ENCODE data around the gene FBN3.
"Not testable (repeated sequence)": the region's sequence is repeated elsewhere in the genome, so short reads cannot be mapped to it uniquely, and the experiment has no call there.

The FBN3 gene

GRCh38 chr19:8149261-8150094, at the start of gene FBN3:
TSS of gene FBN3 (minus strand) at chr19:8149592. CDS start at chr19:8147480, 2,112 bp downstream.
- peak within 1 kb of the TSS; percentile 53 to 71 for H3K4me3 Mint-ChIP-seq
- H3K27me3 Mint-ChIP-seq: peaks cover 83% of the 10 kb centered on the region
- ATAC-seq: peak; percentile 21

DNA sequence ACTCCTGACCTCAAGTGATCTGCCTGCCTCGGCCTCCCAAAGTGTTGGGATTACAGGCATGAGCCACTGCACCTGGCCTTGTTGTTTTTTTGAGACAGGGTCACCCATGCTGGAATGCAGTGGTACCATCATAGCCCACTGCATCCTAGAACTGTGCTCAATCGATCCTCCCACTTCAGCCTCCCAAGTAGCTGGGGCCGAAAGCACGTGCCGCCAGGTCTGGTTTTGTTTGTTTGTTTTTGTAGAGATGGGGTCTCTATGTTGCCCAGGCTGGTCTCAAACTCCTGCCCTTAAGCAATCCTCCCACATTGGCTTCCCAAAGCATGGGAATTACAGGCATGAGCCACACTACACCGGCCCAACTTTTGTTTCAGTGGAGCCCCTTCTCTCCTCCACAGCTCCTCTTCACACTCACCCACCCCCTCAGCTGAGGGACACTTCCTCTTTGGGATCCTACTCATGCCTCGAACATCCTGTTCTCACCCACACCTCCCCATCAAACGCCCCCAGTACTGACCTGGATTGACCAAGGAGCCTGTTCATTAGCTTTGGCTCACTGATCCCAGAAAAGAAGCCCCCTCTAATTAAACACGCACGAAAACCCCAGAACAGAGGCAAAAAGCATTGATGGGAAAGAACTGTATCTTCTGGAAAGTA, 47.0 kb upstream of the FBN3 start:
- Mint-ChIP-seq H3K4me3 (peak overlapping the region; percentile 4 to 19), H3K9me3 (no peaks in the 10 kb centered on the region), H3K27me3 (no peaks in the 10 kb centered on the region), H3K4me1 (peaks cover 53% of the 10 kb centered on the region), H3K27ac (peak overlapping the region; percentile 82 to 90)
- ATAC-seq: no peak
- DNase-seq: no peak

More at GRCh38 chr19:8149261-8150094, at the start of gene FBN3:
- peaks cover 11% of the 10 kb centered on the region for H3K4me1 Mint-ChIP-seq
- no peaks in the 10 kb centered on the region for H3K9me3 Mint-ChIP-seq
- no peak for DNase-seq
- no peak within 1 kb of the TSS for H3K27ac Mint-ChIP-seq

DNA sequence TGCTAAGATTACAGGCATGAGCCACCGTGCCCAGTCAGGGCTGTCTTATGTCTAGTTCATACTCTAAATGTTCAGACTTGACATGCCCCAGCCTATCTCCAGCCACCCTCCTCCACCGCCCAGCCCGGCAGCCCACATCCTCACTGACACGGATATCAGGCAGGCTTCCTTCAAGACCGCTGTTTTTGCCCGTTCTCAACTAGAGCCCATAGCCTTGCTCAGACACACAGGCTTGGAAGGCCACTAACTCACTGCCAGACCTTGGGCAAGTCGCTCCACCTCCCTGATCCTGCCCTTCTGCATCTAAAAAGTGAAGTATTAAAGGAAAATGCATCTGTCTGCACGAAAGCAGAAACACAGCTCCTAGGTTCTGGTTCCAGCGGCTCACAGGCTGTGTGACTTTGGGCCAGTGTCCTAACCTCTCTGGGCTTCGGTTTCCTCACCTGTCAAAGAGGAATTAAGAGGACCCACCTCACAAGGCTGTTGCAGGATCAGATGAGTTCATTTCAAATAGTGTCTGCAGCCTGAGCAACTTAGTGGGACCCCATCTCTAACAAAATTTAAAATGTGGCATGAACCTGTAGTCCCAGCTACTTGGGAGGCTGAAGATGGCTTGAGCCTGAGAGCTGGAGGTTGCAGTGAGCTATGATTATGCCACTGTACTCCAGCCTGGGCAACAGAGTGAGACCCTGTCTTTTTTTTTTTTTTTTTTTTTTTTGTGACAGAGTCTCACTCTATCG, 45.3 kb upstream of the FBN3 start:
- peaks cover 54% of the 10 kb centered on the region for H3K4me1 Mint-ChIP-seq
- DNase-seq: peak; percentile 31 to 59
- H3K9me3 Mint-ChIP-seq: no peaks in the 10 kb centered on the region
- no peaks in the 10 kb centered on the region for H3K27me3 Mint-ChIP-seq
- H3K4me3 Mint-ChIP-seq: peak overlapping the region; percentile 72 to 76
- peak; percentile 70 for ATAC-seq
- H3K27ac Mint-ChIP-seq: peak overlapping the region; percentile 83 to 89

DNA sequence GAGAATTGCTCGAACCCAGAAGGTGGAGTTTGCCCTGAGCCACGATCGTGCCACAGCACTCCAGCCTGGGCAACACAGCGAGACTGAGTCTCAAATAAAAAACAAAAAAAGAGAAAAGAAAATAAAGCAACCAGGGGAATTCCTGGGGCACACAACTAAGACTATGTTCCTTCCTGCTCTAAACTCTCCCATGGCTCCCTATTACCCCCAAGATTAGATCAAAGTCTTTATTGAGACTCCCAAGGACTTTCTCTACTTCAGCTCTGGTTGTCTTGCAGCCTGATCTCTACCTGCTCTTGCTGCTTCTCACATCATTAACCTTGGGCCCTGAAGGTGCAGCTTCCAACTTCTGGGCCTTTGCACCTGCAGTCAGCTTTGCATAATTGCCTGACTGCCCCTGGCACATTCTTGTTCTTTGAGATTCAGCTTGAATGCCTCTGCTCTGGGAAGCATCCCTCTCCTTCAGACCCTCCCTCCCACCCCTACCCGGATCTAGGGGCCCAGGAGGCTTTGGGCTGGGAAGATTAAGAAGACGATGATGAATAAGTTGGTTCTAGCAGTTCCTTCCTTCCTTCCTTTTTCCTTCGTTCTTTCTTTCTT, 42.9 kb upstream of the FBN3 start:
- no peaks in the 10 kb centered on the region for H3K27me3 Mint-ChIP-seq
- DNase-seq (no peak), ATAC-seq (no peak)
- H3K4me3 Mint-ChIP-seq: no peak overlapping the region
- peaks cover 61% of the 10 kb centered on the region for H3K4me1 Mint-ChIP-seq
- no peak overlapping the region for H3K27ac Mint-ChIP-seq
- no peaks in the 10 kb centered on the region for H3K9me3 Mint-ChIP-seq

- no peak for ATAC-seq
- DNase-seq: no peak
- Mint-ChIP-seq H3K27me3 (no peaks in the 10 kb centered on the region), H3K4me1 (peaks cover 18% of the 10 kb centered on the region), H3K9me3 (no peaks in the 10 kb centered on the region), H3K27ac (peak overlapping the region in 1 of 2 donors; percentile 50), H3K4me3 (no peak overlapping the region)
Observed at GRCh38 chr19:8185343-8186068, 36.1 kb upstream of the FBN3 start.

DNA sequence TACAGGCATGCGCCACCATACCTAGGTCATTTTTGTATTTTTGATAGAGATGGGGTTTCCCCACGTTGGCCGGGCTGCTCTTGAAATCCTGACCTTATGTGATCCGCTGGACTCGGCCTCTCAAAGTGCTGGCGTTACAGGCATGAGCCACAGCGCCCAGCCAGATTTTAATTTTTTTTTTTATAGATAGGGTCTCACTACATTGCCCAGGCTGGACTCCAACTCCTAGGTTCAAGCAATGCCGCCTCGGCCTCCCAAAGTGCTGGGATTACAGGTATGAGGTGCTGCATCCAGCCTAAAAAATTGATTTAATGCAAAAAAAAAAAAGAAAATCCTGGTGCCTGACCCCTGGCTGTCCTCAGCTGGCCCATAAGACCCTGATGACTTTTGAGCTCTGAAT, 34.9 kb upstream of the FBN3 start:
- Mint-ChIP-seq H3K27ac (no peak overlapping the region), H3K4me1 (peaks cover 18% of the 10 kb centered on the region), H3K4me3 (no peak overlapping the region), H3K27me3 (no peaks in the 10 kb centered on the region), H3K9me3 (no peaks in the 10 kb centered on the region)
- ATAC-seq (no peak), DNase-seq (no peak)

DNA sequence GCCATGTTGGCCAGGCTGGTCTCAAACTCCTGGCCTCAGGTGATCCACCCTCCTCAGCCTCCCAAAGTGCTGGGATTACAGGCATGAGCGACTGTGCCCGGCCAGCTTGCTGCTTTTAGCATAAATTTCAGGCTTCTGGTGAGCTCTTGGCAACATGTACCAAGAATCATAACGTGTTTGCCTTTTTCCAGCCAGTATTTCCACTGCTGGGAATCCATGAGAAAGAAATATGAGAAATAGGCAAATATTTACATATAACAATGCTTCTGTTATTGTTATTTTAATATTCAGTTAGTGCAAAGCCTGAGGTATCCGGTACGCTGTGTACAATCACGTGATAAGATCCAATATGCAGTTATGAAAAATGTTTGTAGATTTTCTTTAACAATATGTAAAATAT, 30.6 kb upstream of the FBN3 start:
- DNase-seq: no peak
- H3K4me3 Mint-ChIP-seq: no peak overlapping the region
- ATAC-seq: no peak
- no peaks in the 10 kb centered on the region for H3K27me3 Mint-ChIP-seq
- peaks cover 9% of the 10 kb centered on the region for H3K4me1 Mint-ChIP-seq
- no peaks in the 10 kb centered on the region for H3K9me3 Mint-ChIP-seq
- H3K27ac Mint-ChIP-seq: no peak overlapping the region

DNA sequence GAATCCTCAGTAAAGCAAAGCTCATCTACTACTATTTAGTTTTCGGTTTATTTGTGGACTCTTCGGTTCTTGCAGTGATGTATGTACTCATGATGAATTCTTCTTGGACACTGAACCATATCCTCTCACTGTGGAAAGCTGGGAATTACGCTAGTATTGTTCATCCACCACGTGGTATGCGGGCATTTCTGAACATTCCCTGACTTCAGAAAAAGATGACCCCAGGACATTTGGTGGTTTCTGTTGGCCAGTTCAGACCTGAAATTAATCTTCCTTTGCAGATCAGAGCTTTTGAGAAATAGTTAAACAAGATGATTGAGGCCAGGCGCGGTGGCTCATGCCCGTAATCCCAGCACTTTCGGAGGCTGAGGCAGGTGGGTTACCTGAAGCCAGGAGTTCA, 25.3 kb upstream of the FBN3 start:
- Mint-ChIP-seq H3K4me3 (no peak overlapping the region), H3K27ac (no peak overlapping the region), H3K9me3 (no peaks in the 10 kb centered on the region), H3K27me3 (no peaks in the 10 kb centered on the region), H3K4me1 (no peaks in the 10 kb centered on the region)
- no peak for DNase-seq
- ATAC-seq: no peak

GRCh38 chr19:8168537-8168936, 19.1 kb upstream of the FBN3 start:
- no peaks in the 10 kb centered on the region for H3K9me3 Mint-ChIP-seq
- H3K27ac Mint-ChIP-seq: peak overlapping the region in 1 of 2 donors; percentile 74
- H3K27me3 Mint-ChIP-seq: no peaks in the 10 kb centered on the region
- H3K4me3 Mint-ChIP-seq: no peak overlapping the region
- DNase-seq (no peak), ATAC-seq (no peak)
- H3K4me1 Mint-ChIP-seq: no peaks in the 10 kb centered on the region

- no peaks in the 10 kb centered on the region for H3K4me1 Mint-ChIP-seq
- no peaks in the 10 kb centered on the region for H3K9me3 Mint-ChIP-seq
- H3K4me3 Mint-ChIP-seq: no peak overlapping the region
- no peak overlapping the region for H3K27ac Mint-ChIP-seq
- ATAC-seq (no peak), DNase-seq (no peak)
- no peaks in the 10 kb centered on the region for H3K27me3 Mint-ChIP-seq
Observed at GRCh38 chr19:8167985-8168384, 18.6 kb upstream of the FBN3 start.

DNA sequence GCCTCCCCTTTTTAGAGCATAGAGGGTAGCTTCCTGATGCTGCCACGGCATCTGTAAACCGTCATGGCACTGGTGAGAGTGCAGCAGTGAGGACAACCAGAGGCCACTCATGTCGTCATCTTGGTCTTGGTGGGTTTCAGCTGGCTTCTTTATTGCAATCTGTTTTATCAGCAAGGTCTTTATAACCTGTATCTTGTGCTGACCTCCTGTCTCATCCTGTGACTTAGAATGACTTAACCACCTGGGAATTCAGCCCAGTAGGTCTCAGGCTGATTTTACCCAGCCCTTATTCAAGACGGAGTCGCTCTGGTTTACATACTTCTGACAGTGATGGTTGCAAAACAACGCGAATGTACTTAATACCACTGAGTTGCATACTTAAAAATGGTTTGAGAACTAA, 14.4 kb upstream of the FBN3 start:
- DNase-seq (no peak), ATAC-seq (no peak)
- H3K27me3 Mint-ChIP-seq: no peaks in the 10 kb centered on the region
- no peak overlapping the region for H3K27ac Mint-ChIP-seq
- no peaks in the 10 kb centered on the region for H3K9me3 Mint-ChIP-seq
- H3K4me1 Mint-ChIP-seq: no peaks in the 10 kb centered on the region
- no peak overlapping the region for H3K4me3 Mint-ChIP-seq

DNA sequence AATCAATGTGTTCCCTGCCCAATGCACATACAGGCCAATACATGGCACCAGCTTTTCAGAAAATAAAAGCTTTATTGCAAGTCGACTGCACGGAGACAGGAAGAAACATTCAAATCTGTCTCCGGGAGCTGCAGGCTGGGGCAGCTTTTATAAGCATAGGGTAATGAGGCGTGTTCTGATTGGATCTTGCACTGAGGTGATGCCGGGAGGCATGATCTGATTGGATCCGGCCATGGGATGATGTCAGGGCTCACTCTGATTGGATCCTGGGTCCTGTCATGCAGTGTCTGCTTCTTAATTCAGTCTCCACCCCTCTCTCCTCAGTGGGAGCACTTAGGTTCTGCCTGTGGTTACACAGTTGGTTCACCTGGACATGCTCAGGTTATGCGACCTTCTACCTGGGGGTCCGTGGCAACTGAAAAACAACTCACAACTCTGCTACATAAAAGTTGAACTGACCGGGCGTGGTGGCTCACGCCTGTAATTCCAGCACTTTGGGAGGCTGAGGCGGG, 11.8 kb upstream of the FBN3 start:
- ATAC-seq: no peak
- Mint-ChIP-seq H3K27ac (no peak overlapping the region), H3K9me3 (no peaks in the 10 kb centered on the region), H3K4me1 (peaks cover 5% of the 10 kb centered on the region), H3K27me3 (peaks cover 18% of the 10 kb centered on the region), H3K4me3 (no peak overlapping the region)
- no peak for DNase-seq

DNA sequence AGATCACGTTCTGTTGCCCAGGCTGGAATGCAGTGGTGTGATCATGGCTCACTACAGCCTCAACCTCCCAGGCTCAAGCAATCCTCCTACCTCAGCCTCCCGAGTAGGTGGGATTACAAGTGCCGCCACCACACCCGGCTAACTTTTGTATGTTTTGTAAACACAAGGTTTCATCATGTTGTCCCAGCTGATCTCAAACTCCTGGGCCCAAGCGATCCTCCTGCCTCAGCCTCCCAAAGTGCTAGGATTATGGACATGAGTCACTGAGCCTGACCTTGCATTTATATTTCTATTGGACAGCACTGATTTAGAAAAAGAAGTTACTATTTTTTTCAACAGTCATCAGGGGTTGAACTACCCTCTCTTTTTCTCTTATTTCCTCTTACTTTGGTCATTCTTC, 9.9 kb upstream of the FBN3 start:
- not testable (repeated sequence) for H3K4me1 Mint-ChIP-seq, ATAC-seq, H3K27ac Mint-ChIP-seq, DNase-seq, H3K9me3 Mint-ChIP-seq, H3K4me3 Mint-ChIP-seq
- H3K27me3 Mint-ChIP-seq: peaks cover 35% of the 10 kb centered on the region

DNA sequence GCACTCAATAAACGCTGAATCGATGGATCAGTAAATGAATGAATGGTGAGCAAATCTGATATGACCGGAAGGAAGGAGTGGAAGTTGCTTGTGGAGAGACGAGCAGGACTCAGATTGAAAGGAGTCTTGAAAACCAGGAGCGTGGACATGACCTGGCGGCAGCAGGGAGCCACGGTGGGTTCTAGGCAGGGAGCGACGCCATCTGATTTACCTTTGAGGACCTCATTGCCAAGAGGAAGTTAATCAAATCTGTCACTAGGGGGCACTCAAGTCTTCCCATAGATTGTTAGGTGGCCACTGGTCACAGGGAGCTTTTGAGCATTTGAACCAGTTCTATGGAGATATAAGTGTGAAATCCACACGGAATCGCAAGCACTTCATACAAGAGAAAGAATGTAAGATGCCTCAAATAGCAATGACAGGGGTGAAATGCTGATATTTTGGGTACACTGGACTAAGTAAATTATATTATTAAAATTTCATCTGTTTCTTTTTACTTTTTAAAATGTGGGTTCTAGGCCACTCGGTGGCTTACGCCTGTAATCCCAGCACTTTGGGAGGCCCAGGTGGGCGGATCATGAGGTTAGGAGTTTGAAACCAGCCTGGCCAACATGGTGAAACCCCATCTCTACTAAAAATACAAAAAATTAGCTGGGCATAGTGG, 9.2 kb upstream of the FBN3 start:
- peak; percentile 82 for ATAC-seq
- peaks cover 43% of the 10 kb centered on the region for H3K27me3 Mint-ChIP-seq
- no peaks in the 10 kb centered on the region for H3K9me3 Mint-ChIP-seq
- no peak overlapping the region for H3K27ac Mint-ChIP-seq
- DNase-seq: peak; percentile 52
- no peak overlapping the region for H3K4me3 Mint-ChIP-seq
- peaks cover 5% of the 10 kb centered on the region for H3K4me1 Mint-ChIP-seq
